GM23248 (cell line): Measurements from ENCODE around the gene ARSG. TPM values are rescaled to one million over a fixed set of nuclear protein-coding genes. Genes with fewer than 3 reads are reported as not detected.

Experiments used
- DNase-seq: peaks from one replicate; pipeline ENCODE4 v3.0.0-alpha.2; 2015
- H2AFZ ChIP-seq: fragments of 200-600 bp; sonication (generic); 2 replicates; pipeline ENCODE4 v1.6.1; 2016; ENCODE audit warnings: antibody characterized with exemption
- H3F3A ChIP-seq: fragments of 200-600 bp; sonication (generic); 2 replicates; pipeline ENCODE4 v1.6.1; 2016; ENCODE audit warnings: mild to moderate bottlenecking, antibody characterized with exemption, mixed run types; ENCODE audit not compliant: insufficient read depth
- H3K27ac ChIP-seq: fragments of 200-600 bp; sonication (generic); 2 replicates; pipeline ENCODE4 v1.5.1; 2016; ENCODE audit warnings: mild to moderate bottlenecking
- H3K27me3 ChIP-seq: fragments of 200-600 bp; sonication (generic); replicated peaks from 2 replicates; pipeline ENCODE4 v1.6.1; 2016; ENCODE audit warnings: mild to moderate bottlenecking; ENCODE audit not compliant: insufficient read depth
- H3K36me3 ChIP-seq: fragments of 200-600 bp; sonication (generic); 2 replicates; pipeline ENCODE4 v1.6.1; 2016; ENCODE audit warnings: low read depth, mild to moderate bottlenecking
- H3K4me1 ChIP-seq: fragments of 200-600 bp; sonication (generic); 2 replicates; pipeline ENCODE4 v1.6.1; 2016; ENCODE audit warnings: mild to moderate bottlenecking; ENCODE audit not compliant: insufficient read depth
- H3K4me2 ChIP-seq: fragments of 200-600 bp; sonication (generic); one replicate; pipeline ENCODE4 v1.6.1; 2016; ENCODE audit warnings: mild to moderate bottlenecking; ENCODE audit not compliant: unreplicated experiment
- H3K4me3 ChIP-seq: fragments of 200-600 bp; sonication (generic); 2 replicates; pipeline ENCODE4 v1.5.1; 2016; ENCODE audit warnings: mild to moderate bottlenecking
- H3K79me2 ChIP-seq: fragments of 200-600 bp; sonication (generic); 2 replicates; pipeline ENCODE4 v1.6.1; 2016; ENCODE audit warnings: mild to moderate bottlenecking; ENCODE audit not compliant: insufficient read depth
- H3K9ac ChIP-seq: fragments of 200-600 bp; sonication (generic); 2 replicates; pipeline ENCODE4 v1.6.1; 2016; ENCODE audit warnings: mild to moderate bottlenecking
- H3K9me2 ChIP-seq: fragments of 200-600 bp; sonication (generic); 2 replicates; pipeline ENCODE4 v1.6.1; 2016; ENCODE audit warnings: mixed run types, mild to moderate bottlenecking, moderate library complexity; ENCODE audit not compliant: insufficient read depth
- H3K9me3 ChIP-seq: fragments of 200-600 bp; sonication (generic); one replicate; pipeline ENCODE4 v1.6.1; 2017; ENCODE audit warnings: low read depth
- H4K20me1 ChIP-seq: fragments of 200-600 bp; sonication (generic); 2 replicates; pipeline ENCODE4 v1.6.0; 2016; ENCODE audit not compliant: insufficient read depth
- EZH2 ChIP-seq: fragments of 200-600 bp; sonication (generic); IDR thresholded peaks from 2 replicates; pipeline ENCODE4 v1.6.1; 2018; ENCODE audit warnings: antibody characterized with exemption, mild to moderate bottlenecking; ENCODE audit not compliant: insufficient read depth, poor library complexity, severe bottlenecking
- EZH2phosphoT487 ChIP-seq: fragments of 200-600 bp; sonication (generic); IDR thresholded peaks from 2 replicates; pipeline ENCODE4 v1.6.1; 2018; ENCODE audit warnings: antibody characterized with exemption, moderate library complexity, mild to moderate bottlenecking, low read depth; ENCODE audit not compliant: insufficient read depth
- WGBS, 2 experiments: methylation state at CpG; one replicate each; pipeline ENCODE4 v1.1.6; 2015 to 2017; ENCODE audit warnings: low lambda C conversion rate in 2 of 2, low coverage in 1 of 2; ENCODE audit errors: missing lambda C conversion rate in 2 of 2; 5-methylcytosine and 5-hydroxymethylcytosine counted together
- in situ Hi-C: fragments of 300-500 bp; cut with MboI; formaldehyde crosslinking; loops from 2 replicates; pipeline ENCODE4 v1.15.0; 2020
- polyA plus RNA-seq: library from polyadenylated mRNA; unstranded; fragments of >200 nt; fragmentation: Nextera tagmentation; extraction: Ambion mirVana; gene quantifications from 2 replicates; pipeline ENCODE4 v1.2.1, GENCODE V29; 2016
- total RNA-seq: library from RNA; depleted of rRNA; stranded (reverse); fragments of >200 nt; shearing (Covaris generic); gene quantifications from 2 replicates; pipeline ENCODE4 v1.2.3, GENCODE V29; 2014

Gene ARSG
- total and polyA plus RNA-seq, 2 experiments from 2014 or later: 2.8 to 5.6 TPM

- no peaks in the 10 kb centered on the region for H3K9me2 ChIP-seq
- 95 to 96% methylated on average over 6 of the region's 6 CpGs for WGBS, 2 experiments
- H3K79me2 ChIP-seq: no peaks in the 10 kb centered on the region
- H4K20me1 ChIP-seq: no peaks in the 10 kb centered on the region
- no peak overlapping the region for H3K4me2 ChIP-seq
- TF ChIP-seq EZH2: no peak
- no peak for TF ChIP-seq EZH2phosphoT487
- in situ Hi-C loops: no loop called here
- no peak overlapping the region for H2AFZ ChIP-seq
- H3K4me3 ChIP-seq: no peak overlapping the region
- no peaks in the 10 kb centered on the region for H3K36me3 ChIP-seq
- H3K27ac ChIP-seq: no peak overlapping the region
- H3F3A ChIP-seq: peaks cover 10% of the 10 kb centered on the region
- no peak for DNase-seq
- H3K4me1 ChIP-seq: peaks cover 5% of the 10 kb centered on the region; the same call in 1 of the 2 replicates
- no peaks in the 10 kb centered on the region for H3K9me3 ChIP-seq
- 0 out of 2 replicates have a peak, but pooled peaks cover 4% of the 10 kb centered on the region for H3K27me3 ChIP-seq
- H3K9ac ChIP-seq: no peak overlapping the region
Observed at GRCh38 chr17:68293490-68294195, 2.3 kb downstream of the ARSG start.

- TF ChIP-seq EZH2phosphoT487: no peak
- WGBS, 2 experiments: 93 to 94% methylated on average over 3 of the region's 3 CpGs
- Histone ChIP-seq H3K4me2 (no peak overlapping the region), H3K27me3 (0 out of 2 replicates have a peak, but pooled peaks cover 4% of the 10 kb centered on the region), H3K4me1 (peaks cover 5% of the 10 kb centered on the region; the same call in 1 of the 2 replicates), H3K27ac (no peak overlapping the region), H3K9ac (no peak overlapping the region), H3K79me2 (no peaks in the 10 kb centered on the region), H2AFZ (no peak overlapping the region), H3K9me2 (no peaks in the 10 kb centered on the region), H4K20me1 (no peaks in the 10 kb centered on the region), H3K36me3 (no peaks in the 10 kb centered on the region), H3K4me3 (no peak overlapping the region), H3F3A (peaks cover 10% of the 10 kb centered on the region), H3K9me3 (no peaks in the 10 kb centered on the region)
- DNase-seq: no peak
- in situ Hi-C loops: no loop called here
Observed at GRCh38 chr17:68294196-68294555, 2.9 kb downstream of the ARSG start.

GRCh38 chr17:68294617-68295016 lies 3.3 kb downstream of the ARSG start:
- Histone ChIP-seq H4K20me1 (no peaks in the 10 kb centered on the region), H3K4me3 (no peak overlapping the region), H3K4me2 (no peak overlapping the region), H3K9me3 (no peaks in the 10 kb centered on the region), H3K27me3 (0 out of 2 replicates have a peak, but pooled peaks cover 4% of the 10 kb centered on the region), H3K9me2 (no peaks in the 10 kb centered on the region), H3K9ac (no peak overlapping the region), H3K4me1 (peaks cover 5% of the 10 kb centered on the region; the same call in 1 of the 2 replicates), H3K36me3 (no peaks in the 10 kb centered on the region), H3F3A (peaks cover 10% of the 10 kb centered on the region), H3K27ac (no peak overlapping the region), H3K79me2 (no peaks in the 10 kb centered on the region), H2AFZ (no peak overlapping the region)
- WGBS, 2 experiments: 81 to 85% methylated on average over 4 of the region's 4 CpGs
- TF ChIP-seq EZH2phosphoT487: no peak
- TF ChIP-seq EZH2: no peak
- in situ Hi-C loops: no loop called here
- no peak for DNase-seq

GRCh38 chr17:68295086-68295485 lies 3.8 kb downstream of the ARSG start:
- no peaks in the 10 kb centered on the region for H3K36me3 ChIP-seq
- H3K4me3 ChIP-seq: no peak overlapping the region
- in situ Hi-C loops: no loop called here
- H3K9me2 ChIP-seq: no peaks in the 10 kb centered on the region
- H3K9me3 ChIP-seq: no peaks in the 10 kb centered on the region
- no peak overlapping the region for H3K4me2 ChIP-seq
- H3K27me3 ChIP-seq: peaks cover 4% of the 10 kb centered on the region; the same call in 1 of the 2 replicates
- H3K4me1 ChIP-seq: peaks cover 5% of the 10 kb centered on the region; the same call in 1 of the 2 replicates
- no peak overlapping the region for H2AFZ ChIP-seq
- no peaks in the 10 kb centered on the region for H3K79me2 ChIP-seq
- TF ChIP-seq EZH2 (no peak), EZH2phosphoT487 (no peak)
- H3K9ac ChIP-seq: no peak overlapping the region
- H3K27ac ChIP-seq: no peak overlapping the region
- no peak for DNase-seq
- H4K20me1 ChIP-seq: no peaks in the 10 kb centered on the region
- 85 to 94% methylated on average over 7 of the region's 7 CpGs for WGBS, 2 experiments
- peaks cover 10% of the 10 kb centered on the region; the same call in 1 of the 2 replicates for H3F3A ChIP-seq
